Progenitor cell of endocrine pancreas (in vitro differentiated cells): Measurements from ENCODE around the gene TLR5. TPM values are rescaled to one million over a fixed set of nuclear protein-coding genes. Genes with fewer than 3 reads are reported as not detected.

ENCODE experiments used
- DNase-seq: peaks from one replicate; pipeline ENCODE4 v3.0.0; 2021; ENCODE audit warnings: low spot score; ENCODE audit not compliant: unreplicated experiment
- H3K27ac Mint-ChIP-seq: 2 replicates; pipeline ENCODE4 v1.8.0; 2021; ENCODE audit warnings: mild to moderate bottlenecking, moderate library complexity, mixed read lengths
- H3K27me3 Mint-ChIP-seq: 2 replicates; pipeline ENCODE4 v1.8.0; 2021; ENCODE audit warnings: mixed read lengths
- H3K36me3 Mint-ChIP-seq: 2 replicates; pipeline ENCODE4 v1.8.0; 2022; ENCODE audit warnings: mixed read lengths; ENCODE audit not compliant: insufficient read depth
- H3K4me1 Mint-ChIP-seq: 2 replicates; pipeline ENCODE4 v1.8.0; 2021; ENCODE audit warnings: low read depth, mixed read lengths
- H3K4me3 Mint-ChIP-seq: 2 replicates; pipeline ENCODE4 v1.8.0; 2021; ENCODE audit warnings: low read depth, mild to moderate bottlenecking, moderate library complexity, mixed read lengths
- H3K9me3 Mint-ChIP-seq: 2 replicates; pipeline ENCODE4 v1.8.0; 2021; ENCODE audit warnings: low read depth, mixed read lengths
- CTCF ChIP-seq: fragments of 200-600 bp; sonication (generic); IDR thresholded peaks from one replicate; pipeline ENCODE4 v1.5.0; 2021; ENCODE audit warnings: antibody characterized with exemption, mild to moderate bottlenecking; ENCODE audit not compliant: unreplicated experiment
- total RNA-seq: library from RNA; stranded (reverse); gene quantifications from 2 replicates; pipeline ENCODE4 v1.2.1, GENCODE V29; 2021

Gene TLR5
- total RNA-seq, 1 donor from 2014 or later = 3.2 TPM

GRCh38 chr1:223087291-223088255 is 55.5 kb downstream of the TLR5 start:
- no peak overlapping the region for H3K27ac Mint-ChIP-seq
- H3K4me1 Mint-ChIP-seq = peaks cover 3% of the 10 kb centered on the region
- no peaks in the 10 kb centered on the region for H3K36me3 Mint-ChIP-seq
- H3K4me3 Mint-ChIP-seq = no peak overlapping the region
- H3K9me3 Mint-ChIP-seq = no peaks in the 10 kb centered on the region
- DNase-seq = no peak
- H3K27me3 Mint-ChIP-seq = peaks cover 50% of the 10 kb centered on the region
- TF ChIP-seq CTCF = no peak

- Mint-ChIP-seq H3K4me3 (no peak overlapping the region), H3K4me1 (peaks cover 3% of the 10 kb centered on the region), H3K27me3 (peaks cover 59% of the 10 kb centered on the region), H3K9me3 (no peaks in the 10 kb centered on the region), H3K36me3 (no peaks in the 10 kb centered on the region), H3K27ac (no peak overlapping the region)
- no peak for TF ChIP-seq CTCF
- no peak for DNase-seq
Observed at GRCh38 chr1:223084464-223084866, 58.6 kb downstream of the TLR5 start.

GRCh38 chr1:223083831-223084230 is 59.2 kb downstream of the TLR5 start:
- no peak for TF ChIP-seq CTCF
- Mint-ChIP-seq H3K4me1 (peaks cover 3% of the 10 kb centered on the region), H3K9me3 (no peaks in the 10 kb centered on the region), H3K27me3 (peaks cover 59% of the 10 kb centered on the region), H3K36me3 (no peaks in the 10 kb centered on the region), H3K27ac (no peak overlapping the region), H3K4me3 (no peak overlapping the region)
- no peak for DNase-seq

- no peak overlapping the region for H3K27ac Mint-ChIP-seq
- no peaks in the 10 kb centered on the region for H3K36me3 Mint-ChIP-seq
- TF ChIP-seq CTCF = no peak
- no peaks in the 10 kb centered on the region for H3K9me3 Mint-ChIP-seq
- H3K4me3 Mint-ChIP-seq = no peak overlapping the region
- peaks cover 57% of the 10 kb centered on the region for H3K27me3 Mint-ChIP-seq
- H3K4me1 Mint-ChIP-seq = peaks cover 3% of the 10 kb centered on the region
- no peak for DNase-seq
Observed at GRCh38 chr1:223082914-223083313, 60.1 kb downstream of the TLR5 start.

- peaks cover 63% of the 10 kb centered on the region for H3K27me3 Mint-ChIP-seq
- H3K4me3 Mint-ChIP-seq = no peak overlapping the region
- no peaks in the 10 kb centered on the region for H3K36me3 Mint-ChIP-seq
- no peaks in the 10 kb centered on the region for H3K9me3 Mint-ChIP-seq
- peak overlapping the region; percentile 90 for H3K27ac Mint-ChIP-seq
- peaks cover 6% of the 10 kb centered on the region for H3K4me1 Mint-ChIP-seq
- DNase-seq = peak; percentile 83
- peak; percentile 96 for TF ChIP-seq CTCF
Observed at GRCh38 chr1:223081181-223081994, 61.7 kb downstream of the TLR5 start.
